D721Med (cell line): ENCODE data around the gene CDCA8.
A peak's percentile ranks its signal among the peaks of the same experiment; 100 is the strongest.

Experiments used
- DNase-seq: peaks from one replicate; pipeline ENCODE4 v3.0.0; 2011; ENCODE audit warnings: low spot score; ENCODE audit not compliant: insufficient read length
- FAIRE-seq: peaks from 2 replicates; lab custom pipeline; 2011; peaks lifted over from hg19 to GRCh38; lab: Jason Lieb, UNC
- TF ChIP-seq, protein P1 (sequence below): IDR thresholded peaks from 2 replicates; pipeline ENCODE4 v1.5.1; 2012; ENCODE audit warnings: mild to moderate bottlenecking, control low read depth; ENCODE audit not compliant: insufficient read depth; ENCODE audit errors: missing control alignments

Gene CDCA8

DNA sequence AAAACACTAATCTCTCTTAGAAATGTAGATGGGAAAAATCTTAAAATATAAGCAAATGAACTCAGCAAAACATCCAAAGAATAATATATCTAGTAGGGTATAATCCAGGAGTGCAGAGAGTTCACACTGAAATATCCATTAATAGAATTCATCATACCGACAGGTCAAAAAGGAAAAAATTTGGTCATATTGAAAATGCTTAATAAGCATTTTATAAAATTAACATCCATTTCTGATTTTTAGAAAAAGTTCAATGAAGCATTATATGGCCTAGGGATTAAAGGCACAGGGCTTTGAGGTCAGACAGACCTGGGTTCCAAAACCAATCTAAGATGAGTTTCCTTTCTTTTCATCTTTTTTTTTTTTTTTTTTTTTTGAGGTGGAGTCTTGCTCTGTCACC lies 56.2 kb downstream of the CDCA8 start:
- no peak for DNase-seq
- TF ChIP-seq, protein P1, sequence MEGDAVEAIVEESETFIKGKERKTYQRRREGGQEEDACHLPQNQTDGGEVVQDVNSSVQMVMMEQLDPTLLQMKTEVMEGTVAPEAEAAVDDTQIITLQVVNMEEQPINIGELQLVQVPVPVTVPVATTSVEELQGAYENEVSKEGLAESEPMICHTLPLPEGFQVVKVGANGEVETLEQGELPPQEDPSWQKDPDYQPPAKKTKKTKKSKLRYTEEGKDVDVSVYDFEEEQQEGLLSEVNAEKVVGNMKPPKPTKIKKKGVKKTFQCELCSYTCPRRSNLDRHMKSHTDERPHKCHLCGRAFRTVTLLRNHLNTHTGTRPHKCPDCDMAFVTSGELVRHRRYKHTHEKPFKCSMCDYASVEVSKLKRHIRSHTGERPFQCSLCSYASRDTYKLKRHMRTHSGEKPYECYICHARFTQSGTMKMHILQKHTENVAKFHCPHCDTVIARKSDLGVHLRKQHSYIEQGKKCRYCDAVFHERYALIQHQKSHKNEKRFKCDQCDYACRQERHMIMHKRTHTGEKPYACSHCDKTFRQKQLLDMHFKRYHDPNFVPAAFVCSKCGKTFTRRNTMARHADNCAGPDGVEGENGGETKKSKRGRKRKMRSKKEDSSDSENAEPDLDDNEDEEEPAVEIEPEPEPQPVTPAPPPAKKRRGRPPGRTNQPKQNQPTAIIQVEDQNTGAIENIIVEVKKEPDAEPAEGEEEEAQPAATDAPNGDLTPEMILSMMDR: no peak
- no peak for FAIRE-seq

DNA sequence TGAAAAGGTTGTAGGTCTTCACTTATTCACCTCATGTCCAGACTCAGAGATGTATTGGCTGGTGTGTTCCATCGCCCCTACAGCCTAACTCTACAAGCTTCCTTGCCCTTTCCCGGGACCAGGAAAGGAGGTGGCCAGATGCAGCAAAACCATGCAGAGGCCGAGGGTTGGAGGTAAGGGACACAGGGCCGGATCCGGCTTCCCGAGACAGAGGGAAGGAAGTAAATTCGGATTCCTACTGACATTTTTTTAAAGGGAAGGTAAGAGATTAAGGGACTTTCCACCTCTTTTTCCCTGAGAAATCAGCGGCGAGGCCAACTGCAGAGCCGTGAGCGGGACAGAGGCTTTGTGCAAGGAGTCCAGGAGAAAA lies 59.9 kb downstream of the CDCA8 start:
- FAIRE-seq (no peak), DNase-seq (no peak)
- TF ChIP-seq, protein P1: no peak

DNA sequence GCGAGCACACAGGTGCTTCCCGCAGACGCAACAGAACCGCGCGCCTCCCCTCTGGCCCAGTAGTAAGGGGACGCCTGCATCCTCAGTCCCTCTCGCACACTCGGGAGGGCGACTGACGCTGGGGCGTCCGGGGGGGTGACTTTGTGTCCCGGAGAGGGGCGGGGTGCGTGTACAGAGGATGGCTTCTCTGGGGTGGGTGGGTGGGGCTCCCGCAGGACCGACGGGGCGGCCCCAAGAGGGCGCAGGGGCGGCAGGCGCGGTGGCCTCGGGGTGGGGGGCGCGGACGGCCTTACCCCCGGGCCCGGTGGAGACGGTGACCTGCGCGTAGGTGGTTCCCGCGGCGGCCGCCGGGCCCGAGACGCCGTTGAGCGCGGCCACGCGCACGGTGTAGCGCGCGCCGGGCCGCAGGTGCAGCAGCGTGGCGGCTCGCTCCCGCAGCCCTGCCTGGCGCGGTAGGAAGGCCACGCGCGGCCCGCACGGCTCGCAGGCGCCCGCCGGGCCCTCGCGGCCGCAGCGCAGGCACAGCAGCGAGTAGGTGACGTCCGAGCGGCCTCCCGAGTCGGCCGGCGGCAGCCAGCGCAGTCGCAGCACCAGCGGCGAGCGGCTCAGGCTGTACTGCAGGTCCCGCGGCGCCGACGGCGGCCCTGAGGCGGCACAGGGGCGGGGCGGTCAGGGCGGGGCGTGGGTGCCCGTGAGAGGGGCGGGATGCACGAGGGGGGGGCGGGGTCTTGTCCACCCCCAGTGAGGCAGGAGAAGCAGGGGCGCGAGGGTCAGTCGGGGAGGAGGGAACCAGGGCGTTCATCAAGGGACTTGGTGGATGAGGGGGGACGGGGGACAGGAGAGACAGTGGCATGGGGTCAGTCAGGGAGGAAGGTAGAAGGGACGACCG lies 60.5 kb downstream of the CDCA8 start:
- DNase-seq (peak; percentile 90), FAIRE-seq (no peak)
- TF ChIP-seq, protein P1: no peak

DNA sequence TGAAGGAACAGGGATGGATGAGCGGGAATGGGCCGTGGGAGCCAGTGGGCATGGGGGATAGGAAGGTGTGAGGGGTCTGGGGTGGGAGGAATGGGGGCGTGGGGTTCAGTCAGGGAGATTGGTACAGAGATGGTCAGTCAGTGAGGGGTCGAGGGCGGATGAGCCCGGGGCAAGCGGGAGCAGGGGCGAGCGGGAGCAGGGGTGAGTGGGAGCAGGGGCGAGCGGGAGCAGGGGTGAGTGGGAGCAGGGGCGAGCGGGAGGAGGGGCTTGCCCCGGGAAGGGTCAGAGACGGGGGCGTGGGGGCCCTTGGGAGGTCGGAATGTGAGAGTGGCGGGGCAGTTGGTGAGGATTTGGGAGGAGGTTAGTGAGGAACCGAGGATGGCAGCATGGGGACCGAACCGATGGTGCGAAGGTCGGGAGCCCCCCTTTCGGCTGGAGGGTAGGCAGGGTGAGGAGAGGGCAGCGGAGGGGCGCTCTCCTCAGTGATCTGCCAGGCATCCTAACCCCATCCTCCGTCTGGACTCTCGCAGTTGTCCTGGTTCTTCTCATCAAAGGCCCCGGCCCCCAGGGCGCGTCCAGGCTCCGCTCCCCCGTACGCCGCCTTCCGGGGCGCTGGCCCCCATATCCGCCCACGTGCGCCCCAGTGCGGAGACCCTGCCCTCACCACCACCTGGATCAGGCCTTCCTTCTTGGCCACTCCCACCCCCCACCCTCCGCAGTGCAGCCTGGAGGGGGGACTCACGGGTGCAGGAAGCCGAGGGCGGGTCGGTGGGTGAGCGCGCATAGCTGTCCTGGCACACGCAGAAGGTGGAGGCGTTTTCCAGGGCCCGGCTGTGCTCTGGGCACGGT lies 61.4 kb downstream of the CDCA8 start:
- TF ChIP-seq, protein P1: no peak
- FAIRE-seq (no peak), DNase-seq (no peak)

DNA sequence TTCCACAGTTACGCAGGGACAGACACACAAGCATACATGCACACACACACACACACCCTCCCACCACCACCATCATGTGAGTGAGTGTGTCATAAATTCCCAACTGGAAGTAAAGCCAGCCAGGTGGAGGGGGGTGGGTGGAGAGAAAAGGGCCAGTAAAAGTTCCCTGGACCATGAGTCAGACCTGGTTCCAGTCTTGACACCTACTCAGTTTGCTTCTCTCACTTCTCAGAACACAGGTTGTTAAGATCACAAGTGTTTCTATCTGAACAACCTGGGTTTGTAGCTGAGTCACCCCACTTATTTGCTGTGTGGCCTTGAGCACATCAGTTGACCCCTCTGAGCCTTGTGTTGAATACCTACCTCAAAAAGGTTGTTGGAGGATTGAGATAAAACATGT lies 63.0 kb downstream of the CDCA8 start:
- no peak for FAIRE-seq

DNA sequence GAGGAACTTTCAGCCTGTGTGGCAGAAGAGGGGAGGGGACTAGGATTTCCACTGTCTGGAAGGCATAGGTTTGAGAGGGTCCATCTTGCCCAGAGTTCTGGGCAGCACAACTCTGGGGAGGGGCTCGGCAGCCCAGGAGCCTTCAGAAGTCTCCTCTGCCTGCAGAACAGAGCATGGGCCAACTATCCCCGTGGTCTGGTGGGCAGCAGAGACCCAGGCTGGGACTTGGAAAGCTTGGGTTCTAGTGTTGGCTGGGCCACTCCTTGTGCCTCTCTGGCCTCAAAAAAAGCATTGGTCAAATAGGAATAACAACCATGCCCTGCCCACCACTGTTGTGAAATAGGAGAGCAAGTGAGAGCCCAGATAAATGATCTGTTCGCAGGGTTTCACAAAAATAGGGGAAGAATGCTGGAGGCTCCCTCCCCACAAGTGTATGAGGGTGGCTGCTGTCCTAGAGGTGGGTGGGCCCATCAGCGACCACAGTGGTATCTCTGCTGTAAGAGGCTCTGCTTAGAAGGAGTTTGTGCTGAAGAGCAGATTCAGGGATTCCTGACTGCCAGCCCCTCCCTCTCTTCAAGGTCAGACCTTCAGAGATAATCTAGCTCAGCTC lies 63.7 kb downstream of the CDCA8 start:
- DNase-seq (no peak), FAIRE-seq (no peak)
- TF ChIP-seq, protein P1: no peak

More for the DNA sequence above, 63.0 kb downstream of the CDCA8 start:
- DNase-seq: no peak
- TF ChIP-seq, protein P1: no peak
